ENCODE results near the gene TTBK1.
A peak's percentile ranks its signal among the peaks of the same experiment; 100 is the strongest.

The TTBK1 gene

DNA sequence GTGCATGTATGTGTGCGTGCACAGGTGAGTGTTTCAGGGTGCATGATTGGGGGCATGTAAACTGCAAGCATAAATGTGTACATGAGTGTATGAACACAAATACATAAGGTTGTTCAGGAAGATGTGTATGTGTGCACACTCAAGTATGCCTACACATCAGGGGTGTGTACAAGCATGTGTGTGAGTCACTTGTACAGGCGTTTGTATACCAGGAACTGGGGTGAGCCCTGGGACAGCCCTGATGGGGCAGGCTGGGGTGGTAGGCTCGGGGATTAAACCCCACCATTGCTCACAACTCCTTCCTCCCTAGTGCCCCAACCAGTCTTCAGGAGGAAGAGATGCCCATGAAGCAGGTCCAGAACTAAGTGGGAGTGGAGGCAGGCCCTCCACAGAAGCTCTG, 61.1 kb downstream of the TTBK1 start:
- no peak for TF ChIP-seq POLR2A (IDR thresholded peaks at IDR 0.05; ENCODE audit: low read depth, low read length)
- TF ChIP-seq POLR2AphosphoS5 (IDR thresholded peaks at IDR 0.05; ENCODE audit: low read depth, low read length), result no peak
- TF ChIP-seq TAF1 (IDR thresholded peaks at IDR 0.05; ENCODE audit: borderline replicate concordance, low read depth, low read length), result no peak
- no peak for FAIRE-seq

DNA sequence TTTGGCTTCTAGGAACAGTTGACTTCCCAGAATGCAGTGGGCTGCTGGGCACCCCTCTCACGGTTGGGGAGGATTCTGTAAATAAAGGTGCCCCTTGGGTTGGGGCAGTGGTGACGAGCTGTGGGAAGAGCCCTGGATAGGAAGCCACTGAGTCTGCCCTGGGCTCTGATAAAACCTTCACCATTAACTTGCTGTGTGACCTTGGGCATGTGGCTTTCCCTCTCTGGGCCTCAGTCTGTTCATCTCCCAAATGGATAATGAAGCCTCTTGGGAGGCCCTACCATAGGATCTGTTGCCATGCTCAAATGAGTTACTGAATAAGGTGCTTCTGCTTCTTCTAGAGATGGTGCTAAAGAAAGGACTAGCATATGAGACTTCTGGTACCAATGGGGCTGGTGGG, 61.6 kb downstream of the TTBK1 start:
- FAIRE-seq, result no peak

More for the DNA sequence above, 61.1 kb downstream of the TTBK1 start:
- DNase-seq (ENCODE audit: insufficient read length), result no peak

DNA sequence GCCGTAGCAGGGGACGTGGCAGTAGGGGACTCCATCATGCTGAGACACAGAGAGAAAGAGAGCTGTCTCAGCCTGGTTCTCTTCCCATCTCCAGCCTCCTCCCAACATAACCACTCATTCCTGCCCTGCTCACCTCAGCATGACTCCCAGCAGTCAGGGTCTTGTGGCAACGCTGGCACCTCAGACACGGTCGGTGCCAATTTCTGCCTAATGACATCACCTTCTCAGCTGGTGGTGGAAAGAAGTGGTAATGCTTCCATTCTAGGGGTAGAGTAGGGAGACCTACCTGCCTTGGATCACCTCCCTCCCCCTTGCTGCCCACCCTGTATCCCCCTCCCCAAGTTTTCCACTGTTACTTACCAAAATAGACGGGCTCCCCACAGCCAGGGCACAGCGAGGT, 62.8 kb downstream of the TTBK1 start:
- FAIRE-seq (no peak), DNase-seq (ENCODE audit: insufficient read length) (no peak)
- TF ChIP-seq POLR2A (IDR thresholded peaks at IDR 0.05; ENCODE audit: low read depth, low read length) (no peak), POLR2AphosphoS5 (IDR thresholded peaks at IDR 0.05; ENCODE audit: low read depth, low read length) (no peak), TAF1 (IDR thresholded peaks at IDR 0.05; ENCODE audit: borderline replicate concordance, low read depth, low read length) (no peak)

More for the DNA sequence above, 61.6 kb downstream of the TTBK1 start:
- TF ChIP-seq POLR2A (IDR thresholded peaks at IDR 0.05; ENCODE audit: low read depth, low read length) (no peak), TAF1 (IDR thresholded peaks at IDR 0.05; ENCODE audit: borderline replicate concordance, low read depth, low read length) (no peak), POLR2AphosphoS5 (IDR thresholded peaks at IDR 0.05; ENCODE audit: low read depth, low read length) (no peak)
- no peak for DNase-seq (ENCODE audit: insufficient read length)

DNA sequence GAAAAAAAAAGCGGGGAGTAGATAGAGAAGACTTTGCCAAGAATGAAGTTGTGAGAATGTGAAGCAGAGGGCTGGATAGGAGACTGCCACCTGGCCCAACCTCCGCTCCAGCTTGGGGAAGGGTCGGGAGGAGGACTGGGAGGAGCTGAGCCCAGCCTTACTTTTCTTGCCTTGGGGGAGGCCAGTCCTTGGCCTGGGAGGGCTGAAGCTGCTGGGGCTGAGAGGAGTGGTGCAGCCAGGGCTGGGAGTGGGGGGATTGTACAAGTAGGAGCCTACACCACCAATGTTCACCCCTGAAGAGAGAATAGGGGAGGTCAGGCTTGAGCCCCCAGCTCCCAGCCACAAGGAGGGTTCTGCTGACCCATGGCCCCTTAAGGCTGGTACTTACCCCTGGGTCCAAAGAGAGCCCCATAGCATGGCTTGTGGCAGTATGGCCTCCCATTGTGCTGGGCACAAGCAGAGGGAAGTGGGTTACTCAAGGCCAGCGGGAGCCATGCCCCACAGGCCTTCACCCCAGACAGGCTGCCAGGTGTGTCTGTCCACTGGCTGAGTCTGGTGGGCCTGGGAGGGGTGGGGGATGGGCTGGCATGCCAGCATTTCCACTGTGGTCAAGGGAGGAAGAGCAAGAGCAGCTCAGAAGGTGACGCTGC, 64.3 kb downstream of the TTBK1 start:
- TF ChIP-seq POLR2A (IDR thresholded peaks at IDR 0.05; ENCODE audit: low read depth, low read length) (no peak), POLR2AphosphoS5 (IDR thresholded peaks at IDR 0.05; ENCODE audit: low read depth, low read length) (no peak), TAF1 (IDR thresholded peaks at IDR 0.05; ENCODE audit: borderline replicate concordance, low read depth, low read length) (no peak)
- no peak for DNase-seq (ENCODE audit: insufficient read length)
- FAIRE-seq, result no peak

DNA sequence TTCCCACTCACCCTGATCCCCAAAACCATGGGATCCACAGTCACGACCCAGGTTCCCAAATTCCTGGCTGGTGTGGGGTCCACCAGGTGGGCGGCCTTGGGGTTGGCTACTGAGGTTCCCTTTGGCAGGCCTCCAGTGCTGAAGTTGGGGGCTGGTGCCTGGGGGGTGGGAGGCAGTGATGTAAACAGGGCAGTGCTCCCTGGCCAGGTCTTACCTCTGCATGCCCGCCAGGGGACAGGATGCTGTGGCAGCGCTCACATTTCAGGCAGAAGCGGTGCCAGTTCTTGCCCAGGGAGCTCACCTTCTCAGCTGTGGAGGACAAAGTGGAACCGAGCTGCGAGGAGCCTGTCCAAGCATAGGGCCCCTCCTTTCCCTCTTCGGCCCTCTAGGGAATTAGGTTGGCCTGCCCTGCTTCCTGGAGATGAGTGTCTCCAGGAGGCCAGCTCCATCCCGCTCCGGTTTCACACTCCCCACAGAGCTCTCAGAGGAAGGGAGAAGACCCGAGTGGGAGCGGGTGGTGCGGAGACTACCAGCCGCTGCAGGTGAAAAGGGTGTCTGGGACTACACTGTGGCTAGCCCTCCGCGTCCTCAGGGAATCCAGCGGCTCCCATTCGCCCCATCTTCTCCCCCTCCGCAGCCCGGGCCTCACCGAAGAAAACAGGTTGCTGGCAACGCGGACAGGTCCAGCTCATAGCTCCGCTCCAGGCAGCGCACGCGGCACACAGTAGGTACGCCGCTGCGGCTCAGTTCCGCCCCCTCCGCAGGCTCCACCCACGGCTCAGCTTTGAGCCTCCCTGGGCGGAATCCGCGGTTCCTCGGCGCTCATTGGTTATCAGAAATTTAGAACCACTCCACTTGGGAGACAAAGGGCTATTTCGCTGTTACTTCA, 65.1 kb downstream of the TTBK1 start, which contains the start of gene CRIP3:
Gene CRIP3 (minus strand): TSS at position 726 of the 889 bp plus-strand sequence. CDS start 34 bp downstream, at position 692.
- FAIRE-seq (peak; percentile 73), DNase-seq (ENCODE audit: insufficient read length) (no peak)
- TF ChIP-seq TAF1 (IDR thresholded peaks at IDR 0.05; ENCODE audit: borderline replicate concordance, low read depth, low read length) (no peak), POLR2AphosphoS5 (IDR thresholded peaks at IDR 0.05; ENCODE audit: low read depth, low read length) (no peak), POLR2A (IDR thresholded peaks at IDR 0.05; ENCODE audit: low read depth, low read length) (no peak)

DNA sequence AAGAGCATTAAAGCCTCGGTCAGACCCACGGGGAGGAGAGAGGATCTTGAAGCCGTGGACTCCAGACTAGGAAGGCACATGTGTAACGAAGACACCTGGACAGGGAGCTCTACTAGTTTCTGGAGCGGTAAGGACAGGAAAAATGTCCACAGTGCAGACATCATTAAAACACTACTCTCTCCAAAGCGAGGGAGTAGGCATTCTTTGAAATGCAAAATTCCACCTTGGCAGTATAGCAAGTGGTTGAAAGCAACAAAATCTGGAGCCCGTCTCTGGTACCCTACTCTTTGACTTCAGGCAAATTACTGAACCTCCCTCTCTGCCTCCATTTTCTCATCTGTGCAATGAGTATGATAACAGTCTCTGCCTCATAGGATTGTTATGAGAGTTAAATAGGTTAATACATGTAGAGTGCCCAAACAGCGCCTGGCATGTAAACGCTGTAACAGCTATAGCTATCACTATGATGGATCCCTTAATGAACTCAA, 65.8 kb downstream of the TTBK1 start:
- FAIRE-seq (no peak), DNase-seq (ENCODE audit: insufficient read length) (no peak)
- no peak for TF ChIP-seq TAF1 (IDR thresholded peaks at IDR 0.05; ENCODE audit: borderline replicate concordance, low read depth, low read length)
- TF ChIP-seq POLR2AphosphoS5 (IDR thresholded peaks at IDR 0.05; ENCODE audit: low read depth, low read length), result no peak
- TF ChIP-seq POLR2A (IDR thresholded peaks at IDR 0.05; ENCODE audit: low read depth, low read length), result no peak

DNA sequence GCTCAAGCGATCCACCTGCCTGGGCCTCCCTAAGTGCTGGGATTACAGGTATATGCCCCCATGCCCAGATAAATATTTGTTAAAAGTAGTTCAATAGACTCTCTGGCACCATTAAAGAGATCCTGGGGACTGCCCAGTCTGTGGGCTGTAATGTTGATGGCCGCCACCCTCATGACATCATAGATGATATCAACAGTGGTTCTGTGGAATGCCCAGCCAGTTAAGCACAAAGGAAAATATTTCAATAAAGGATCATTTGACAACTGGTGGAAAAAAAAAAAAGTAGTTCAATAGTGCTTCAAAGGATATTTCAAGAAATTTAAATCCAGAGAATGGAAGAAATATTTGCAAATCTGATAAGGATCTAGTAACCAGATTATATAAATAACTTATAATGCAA, 66.9 kb downstream of the TTBK1 start:
- no peak for FAIRE-seq
- DNase-seq (ENCODE audit: insufficient read length), result no peak
- TF ChIP-seq POLR2AphosphoS5 (IDR thresholded peaks at IDR 0.05; ENCODE audit: low read depth, low read length) (no peak), POLR2A (IDR thresholded peaks at IDR 0.05; ENCODE audit: low read depth, low read length) (no peak), TAF1 (IDR thresholded peaks at IDR 0.05; ENCODE audit: borderline replicate concordance, low read depth, low read length) (no peak)

DNA sequence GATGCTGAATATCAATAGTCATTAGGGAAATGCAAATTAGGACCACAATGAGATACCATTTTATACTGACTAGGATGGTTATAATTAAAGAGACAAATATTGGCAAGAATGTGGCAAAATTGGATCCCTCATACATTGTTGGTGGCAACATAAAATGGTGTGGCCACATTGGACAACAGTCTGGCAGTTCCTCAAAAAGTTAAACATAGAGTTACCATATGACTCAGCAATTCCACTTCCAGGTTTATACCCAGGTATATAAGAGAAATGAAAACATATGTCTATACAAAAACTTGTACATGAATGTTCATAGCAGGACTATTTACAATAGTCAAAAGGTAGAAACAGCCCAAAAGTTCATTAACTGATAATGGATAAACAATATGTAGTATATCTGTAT, 67.3 kb downstream of the TTBK1 start:
- TF ChIP-seq POLR2A (IDR thresholded peaks at IDR 0.05; ENCODE audit: low read depth, low read length), result no peak
- no peak for TF ChIP-seq POLR2AphosphoS5 (IDR thresholded peaks at IDR 0.05; ENCODE audit: low read depth, low read length)
- no peak for TF ChIP-seq TAF1 (IDR thresholded peaks at IDR 0.05; ENCODE audit: borderline replicate concordance, low read depth, low read length)
- FAIRE-seq (no peak), DNase-seq (ENCODE audit: insufficient read length) (no peak)

DNA sequence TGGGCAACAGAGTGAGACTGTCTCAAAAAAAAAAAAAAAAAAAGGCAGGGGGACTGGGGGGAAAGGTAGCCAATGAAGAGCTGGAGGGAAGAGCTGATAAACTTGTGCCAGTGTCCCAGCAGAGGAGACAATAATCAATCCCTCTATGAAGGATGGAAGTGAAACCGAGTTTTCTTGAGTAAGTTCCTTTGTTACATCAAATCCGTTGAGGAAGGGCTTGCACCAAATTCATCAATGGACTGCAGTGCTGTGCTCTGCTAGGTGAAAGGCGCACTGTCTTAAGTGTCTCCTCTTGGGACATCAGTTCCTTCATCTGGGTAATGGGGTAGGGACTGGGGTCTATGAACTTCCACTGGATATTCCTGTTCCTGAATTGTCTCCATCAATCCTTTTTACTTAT, 68.4 kb downstream of the TTBK1 start:
- TF ChIP-seq POLR2AphosphoS5 (IDR thresholded peaks at IDR 0.05; ENCODE audit: low read depth, low read length) (no peak), POLR2A (IDR thresholded peaks at IDR 0.05; ENCODE audit: low read depth, low read length) (no peak), TAF1 (IDR thresholded peaks at IDR 0.05; ENCODE audit: borderline replicate concordance, low read depth, low read length) (no peak)
- FAIRE-seq (no peak), DNase-seq (ENCODE audit: insufficient read length) (no peak)

DNA sequence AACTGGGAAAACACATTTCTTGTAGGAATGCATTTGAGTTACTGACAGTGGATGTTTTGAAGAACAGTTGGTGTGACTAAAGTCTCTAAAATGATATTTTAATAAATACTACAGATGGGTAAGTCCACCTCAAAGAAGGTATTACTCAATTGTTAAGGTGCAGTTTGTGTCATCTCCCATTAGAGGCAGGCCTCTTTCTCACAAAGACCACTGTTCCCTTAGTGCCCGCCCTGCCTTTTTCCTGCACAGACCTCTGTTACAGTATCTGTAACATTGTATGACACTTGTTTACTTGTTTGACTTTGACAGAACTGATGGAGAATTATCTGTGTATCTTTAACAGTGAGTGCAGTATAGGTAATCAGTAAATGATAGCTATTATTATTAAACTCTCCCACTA, 70.5 kb downstream of the TTBK1 start:
- TF ChIP-seq POLR2A (IDR thresholded peaks at IDR 0.05; ENCODE audit: low read depth, low read length) (no peak), POLR2AphosphoS5 (IDR thresholded peaks at IDR 0.05; ENCODE audit: low read depth, low read length) (no peak), TAF1 (IDR thresholded peaks at IDR 0.05; ENCODE audit: borderline replicate concordance, low read depth, low read length) (no peak)
- no peak for FAIRE-seq
- no peak for DNase-seq (ENCODE audit: insufficient read length)

DNA sequence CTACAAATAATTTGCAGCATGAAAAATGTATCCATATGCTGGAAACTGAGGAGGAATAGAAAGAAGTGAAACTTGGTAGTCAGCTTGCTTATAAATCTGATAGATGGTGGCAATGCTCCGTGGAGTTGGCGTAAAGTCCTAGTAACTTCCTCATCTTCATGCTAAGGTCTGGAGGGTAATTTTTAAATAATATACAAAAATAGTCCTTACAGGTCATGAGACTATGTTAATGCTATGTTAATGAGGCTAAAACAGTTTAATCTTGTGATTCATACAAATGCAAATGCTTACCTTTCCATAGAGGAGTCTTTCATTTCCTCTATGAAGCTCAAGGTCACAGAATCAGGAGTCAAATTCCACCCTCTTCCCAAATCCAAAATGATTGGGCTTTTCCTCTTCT, 74.7 kb downstream of the TTBK1 start:
- TF ChIP-seq POLR2A (IDR thresholded peaks at IDR 0.05; ENCODE audit: low read depth, low read length) (no peak), POLR2AphosphoS5 (IDR thresholded peaks at IDR 0.05; ENCODE audit: low read depth, low read length) (no peak), TAF1 (IDR thresholded peaks at IDR 0.05; ENCODE audit: borderline replicate concordance, low read depth, low read length) (no peak)
- DNase-seq (ENCODE audit: insufficient read length), result no peak

More for the DNA sequence above, 74.7 kb downstream of the TTBK1 start:
- no peak for FAIRE-seq

Measured in GM12892 (cell line).